Measurements from ENCODE around the gene SEPTIN1.

DNA sequence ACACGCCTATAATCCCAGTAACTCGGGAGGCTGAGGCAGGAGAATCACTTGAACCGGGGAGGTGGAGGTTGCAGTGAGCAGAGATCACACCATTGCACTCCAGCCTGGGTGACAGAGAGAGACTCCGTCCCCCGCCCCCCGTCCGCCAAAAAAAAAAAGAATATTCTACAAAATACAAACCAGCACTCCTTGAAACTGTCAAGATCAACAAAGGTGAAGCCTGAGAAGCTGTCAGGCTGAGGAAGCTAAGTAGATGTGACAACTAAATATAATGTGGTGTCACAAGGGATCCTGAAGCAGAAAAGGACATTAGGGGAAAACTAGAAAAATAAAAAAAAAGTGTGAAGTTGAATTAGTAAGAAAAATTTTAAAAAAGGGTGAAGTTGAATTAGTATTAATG is 33.4 kb downstream of the SEPTIN1 start:
- no peak for TF ChIP-seq CTCF (IDR thresholded peaks at IDR 0.05)
- TF ChIP-seq POLR2A (IDR thresholded peaks at IDR 0.05), result no peak
